A204.1 (cell line): Measurements from ENCODE around the gene UNC5C.

Source experiments
- FAIRE-seq: peaks from 2 replicates; lab custom pipeline; 2012; peaks lifted over from hg19 to GRCh38; lab: Jason Lieb, UNC

Gene UNC5C

GRCh38 chr4:95394752-95395306, 153.9 kb downstream of the UNC5C start:
- FAIRE-seq, result no peak

- peak; percentile 99 for FAIRE-seq
Measured at GRCh38 chr4:95393821-95394220, 155.0 kb downstream of the UNC5C start.

- FAIRE-seq, result peak; percentile 99
Measured at GRCh38 chr4:95388911-95389310, 159.9 kb downstream of the UNC5C start.

GRCh38 chr4:95387719-95388118, 161.1 kb downstream of the UNC5C start:
- FAIRE-seq, result no peak

- FAIRE-seq, result no peak
Measured at GRCh38 chr4:95386410-95386809, 162.4 kb downstream of the UNC5C start.

GRCh38 chr4:95381843-95382580, 166.8 kb downstream of the UNC5C start:
- FAIRE-seq, result no peak

GRCh38 chr4:95379633-95380032, 169.1 kb downstream of the UNC5C start:
- no peak for FAIRE-seq

GRCh38 chr4:95377366-95377900, 171.3 kb downstream of the UNC5C start:
- peak; percentile 27 for FAIRE-seq

GRCh38 chr4:95371476-95372224, 177.1 kb downstream of the UNC5C start:
- FAIRE-seq, result no peak

- FAIRE-seq, result no peak
Measured at GRCh38 chr4:95367824-95368223, 180.9 kb downstream of the UNC5C start.

- no peak for FAIRE-seq
Measured at GRCh38 chr4:95363966-95364365, 184.8 kb downstream of the UNC5C start.

GRCh38 chr4:95363559-95363925, 185.2 kb downstream of the UNC5C start:
- FAIRE-seq, result no peak

- FAIRE-seq, result no peak
Measured at GRCh38 chr4:95362906-95363558, 185.7 kb downstream of the UNC5C start.

- FAIRE-seq, result peak; percentile 84
Measured at GRCh38 chr4:95362066-95362465, 186.7 kb downstream of the UNC5C start.

- no peak for FAIRE-seq
Measured at GRCh38 chr4:95361696-95361965, 187.1 kb downstream of the UNC5C start.

GRCh38 chr4:95360906-95361695, 187.7 kb downstream of the UNC5C start:
- FAIRE-seq, result peak; percentile 82

- peak; percentile 88 for FAIRE-seq
Measured at GRCh38 chr4:95360256-95360903, 188.4 kb downstream of the UNC5C start.

- FAIRE-seq, result no peak
Measured at GRCh38 chr4:95358421-95358820, 190.4 kb downstream of the UNC5C start.

- no peak for FAIRE-seq
Measured at GRCh38 chr4:95355021-95355420, 193.8 kb downstream of the UNC5C start.

- FAIRE-seq, result no peak
Measured at GRCh38 chr4:95348418-95348817, 200.4 kb downstream of the UNC5C start.

GRCh38 chr4:95343235-95343634, 205.5 kb downstream of the UNC5C start:
- no peak for FAIRE-seq

- FAIRE-seq, result peak; percentile 56
Measured at GRCh38 chr4:95340191-95340590, 208.6 kb downstream of the UNC5C start.
